ENCODE results near the gene TTYH1. TPM values are rescaled to one million over a fixed set of nuclear protein-coding genes. Genes with fewer than 3 reads are reported as not detected.
"Not testable (repeated sequence)": the region's sequence is repeated elsewhere in the genome, so short reads cannot be mapped to it uniquely, and the experiment has no call there.

The TTYH1 gene
- total RNA-seq, 4 donors from 2014 or later = 0.41 TPM; not detected in 3

DNA sequence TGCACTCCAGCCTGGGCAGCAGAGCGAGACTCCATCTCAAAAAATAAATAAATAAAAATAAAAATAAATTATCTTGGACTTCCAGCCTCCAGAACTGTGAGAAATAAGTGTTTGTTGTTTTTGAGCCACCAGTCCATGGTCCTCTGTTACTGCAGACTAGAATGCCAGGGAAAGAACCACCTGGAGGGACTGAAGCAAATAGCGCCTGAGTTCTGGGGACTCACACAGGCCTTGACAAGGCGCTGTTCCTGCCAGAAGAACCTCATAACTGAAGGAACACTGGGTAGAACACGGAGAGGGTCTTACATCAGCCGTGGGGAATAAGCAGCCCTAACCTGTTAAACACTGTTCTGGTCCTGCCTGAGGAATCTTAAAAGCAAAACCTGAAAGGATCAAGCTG lies 25.4 kb downstream of the TTYH1 start:
- no peaks in the 10 kb centered on the region for H3K9me3 ChIP-seq
- intact Hi-C loops (cut with DNase I; ENCODE audit: low total_unique reads) (no loop called here), in situ Hi-C loops (cut with MboI; ENCODE audit: low sequenced_read_pairs in 4 of 4) (no loop called here)
- no peak for DNase-seq
- no peaks in the 10 kb centered on the region for H3K27me3 ChIP-seq
- no peak overlapping the region for H3K4me3 ChIP-seq
- TF ChIP-seq, protein P1, sequence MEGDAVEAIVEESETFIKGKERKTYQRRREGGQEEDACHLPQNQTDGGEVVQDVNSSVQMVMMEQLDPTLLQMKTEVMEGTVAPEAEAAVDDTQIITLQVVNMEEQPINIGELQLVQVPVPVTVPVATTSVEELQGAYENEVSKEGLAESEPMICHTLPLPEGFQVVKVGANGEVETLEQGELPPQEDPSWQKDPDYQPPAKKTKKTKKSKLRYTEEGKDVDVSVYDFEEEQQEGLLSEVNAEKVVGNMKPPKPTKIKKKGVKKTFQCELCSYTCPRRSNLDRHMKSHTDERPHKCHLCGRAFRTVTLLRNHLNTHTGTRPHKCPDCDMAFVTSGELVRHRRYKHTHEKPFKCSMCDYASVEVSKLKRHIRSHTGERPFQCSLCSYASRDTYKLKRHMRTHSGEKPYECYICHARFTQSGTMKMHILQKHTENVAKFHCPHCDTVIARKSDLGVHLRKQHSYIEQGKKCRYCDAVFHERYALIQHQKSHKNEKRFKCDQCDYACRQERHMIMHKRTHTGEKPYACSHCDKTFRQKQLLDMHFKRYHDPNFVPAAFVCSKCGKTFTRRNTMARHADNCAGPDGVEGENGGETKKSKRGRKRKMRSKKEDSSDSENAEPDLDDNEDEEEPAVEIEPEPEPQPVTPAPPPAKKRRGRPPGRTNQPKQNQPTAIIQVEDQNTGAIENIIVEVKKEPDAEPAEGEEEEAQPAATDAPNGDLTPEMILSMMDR (IDR thresholded peaks at IDR 0.05 in 4 of 5, conservative IDR thresholded peaks at IDR 0.05 in 1 of 5) = no peak
- no peak for TF ChIP-seq POLR2A (IDR thresholded peaks at IDR 0.05)
- H3K4me1 ChIP-seq = peaks cover 8 to 13% of the 10 kb centered on the region in 2 donors
- no peak for ATAC-seq
- peaks cover 0 to 11% of the 10 kb centered on the region in 2 donors for H3K36me3 ChIP-seq
- H3K27ac ChIP-seq = no peak overlapping the region

DNA sequence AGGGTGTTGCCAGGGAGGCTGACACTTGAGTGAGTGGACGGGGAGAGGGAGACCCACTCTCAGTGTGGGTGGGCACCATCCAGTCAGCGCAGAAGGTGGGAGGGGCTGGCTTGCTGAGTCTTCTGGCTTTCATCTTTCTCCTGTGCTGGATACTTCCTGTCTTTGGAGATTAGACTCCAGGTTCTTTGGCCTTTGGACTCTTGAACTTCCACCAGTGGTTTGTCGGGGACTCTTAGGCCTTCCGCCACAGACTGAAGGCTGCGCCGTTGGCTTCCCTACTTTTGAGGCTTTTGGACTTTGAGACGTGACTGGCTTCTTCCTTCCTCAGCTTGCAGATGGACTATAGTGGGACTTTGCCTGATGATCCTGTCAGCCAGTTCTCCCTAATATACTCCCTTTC lies 29.5 kb downstream of the TTYH1 start:
- no peaks in the 10 kb centered on the region for H3K27me3 ChIP-seq
- H3K27ac ChIP-seq = no peak overlapping the region
- no peak overlapping the region for H3K4me3 ChIP-seq
- intact Hi-C loops (cut with DNase I; ENCODE audit: low total_unique reads) = no loop called here
- TF ChIP-seq, protein P1 (IDR thresholded peaks at IDR 0.05 in 4 of 5, conservative IDR thresholded peaks at IDR 0.05 in 1 of 5) = no peak
- no peak for TF ChIP-seq POLR2A (IDR thresholded peaks at IDR 0.05)
- DNase-seq (no peak), ATAC-seq (no peak)
- H3K4me1 ChIP-seq = peaks cover 3 to 13% of the 10 kb centered on the region in 2 donors
- peaks cover 0 to 12% of the 10 kb centered on the region in 2 donors for H3K36me3 ChIP-seq
- in situ Hi-C loops (cut with MboI; ENCODE audit: low sequenced_read_pairs in 4 of 4) = no loop called here
- no peaks in the 10 kb centered on the region for H3K9me3 ChIP-seq

DNA sequence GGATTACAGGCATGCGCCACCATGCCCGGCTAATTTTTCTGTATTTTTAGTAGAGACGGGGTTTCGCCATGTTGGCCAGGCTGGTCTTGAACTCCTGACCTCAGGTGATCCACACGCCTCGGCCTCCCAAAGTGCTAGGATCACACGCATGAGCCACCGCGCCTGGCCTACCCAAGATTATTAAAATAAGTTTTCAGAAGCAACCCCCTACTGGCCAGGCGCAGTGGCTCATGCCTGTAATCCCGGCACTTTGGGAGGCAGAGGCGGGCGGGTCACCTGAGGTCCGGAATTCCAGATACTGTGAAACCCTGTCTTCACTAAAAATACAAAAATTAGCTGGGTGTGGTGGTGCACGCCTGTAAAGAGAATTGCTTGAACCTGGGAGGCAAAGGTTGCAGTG lies 31.1 kb downstream of the TTYH1 start:
- in situ Hi-C loops (cut with MboI; ENCODE audit: low sequenced_read_pairs in 4 of 4); intact Hi-C loops (cut with DNase I; ENCODE audit: low total_unique reads); H3K9me3 ChIP-seq; DNase-seq; H3K4me3 ChIP-seq; H3K27me3 ChIP-seq; H3K27ac ChIP-seq; ATAC-seq: not testable (repeated sequence)
- peaks cover 0 to 18% of the 10 kb centered on the region in 2 donors for H3K36me3 ChIP-seq
- peaks cover 19 to 26% of the 10 kb centered on the region in 2 donors for H3K4me1 ChIP-seq

DNA sequence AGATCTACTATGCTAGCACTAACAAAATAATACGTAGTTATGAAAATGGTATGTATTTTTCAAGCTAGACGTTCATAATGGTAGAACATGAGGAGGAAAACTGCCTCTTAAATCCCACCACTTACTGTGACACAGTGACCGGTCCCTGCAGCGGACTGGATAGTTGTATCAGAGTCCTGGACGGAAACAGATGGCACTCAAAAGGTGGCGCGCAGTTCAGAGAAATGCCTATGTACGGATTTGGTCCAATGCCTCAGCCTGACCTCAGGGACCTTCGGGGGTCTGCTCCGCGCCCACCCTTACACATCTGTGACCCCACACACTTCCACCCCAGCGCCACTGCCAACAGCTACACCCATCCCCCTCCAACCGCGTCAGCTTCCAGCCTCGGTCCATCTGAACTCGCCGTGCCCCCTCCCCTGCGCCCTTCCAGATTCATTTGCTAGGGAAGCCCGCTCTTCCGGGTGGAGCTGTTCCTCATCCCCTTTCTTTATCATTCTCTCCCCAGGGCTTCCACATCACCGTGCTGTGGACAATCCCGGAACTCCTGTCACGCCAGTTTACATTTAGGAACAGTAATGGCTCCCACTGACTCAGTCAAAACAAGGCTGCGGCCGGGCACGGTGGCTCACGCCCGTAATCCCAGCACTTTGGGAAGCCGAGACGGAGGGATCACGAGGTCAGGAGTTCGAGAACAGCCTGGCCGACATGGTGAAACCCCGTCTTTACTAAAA lies 32.9 kb downstream of the TTYH1 start:
- in situ Hi-C loops (cut with MboI; ENCODE audit: low sequenced_read_pairs in 4 of 4) = no loop called here
- DNase-seq (peak; percentile 36 to 51), ATAC-seq (peak; percentile 37 to 55)
- intact Hi-C loops (cut with DNase I; ENCODE audit: low total_unique reads) = no loop called here
- Histone ChIP-seq H3K4me3 (peak overlapping the region; percentile 87 to 95 (median 90)), H3K36me3 (peaks cover 0 to 37% of the 10 kb centered on the region in 2 donors), H3K27ac (peak overlapping the region; percentile 92 to 98 (median 93)), H3K27me3 (no peaks in the 10 kb centered on the region), H3K4me1 (peaks cover 22 to 31% of the 10 kb centered on the region in 2 donors), H3K9me3 (no peaks in the 10 kb centered on the region)
- TF ChIP-seq, protein P1 (IDR thresholded peaks at IDR 0.05 in 4 of 5, conservative IDR thresholded peaks at IDR 0.05 in 1 of 5) = no peak
- TF ChIP-seq POLR2A (IDR thresholded peaks at IDR 0.05) = no peak

DNA sequence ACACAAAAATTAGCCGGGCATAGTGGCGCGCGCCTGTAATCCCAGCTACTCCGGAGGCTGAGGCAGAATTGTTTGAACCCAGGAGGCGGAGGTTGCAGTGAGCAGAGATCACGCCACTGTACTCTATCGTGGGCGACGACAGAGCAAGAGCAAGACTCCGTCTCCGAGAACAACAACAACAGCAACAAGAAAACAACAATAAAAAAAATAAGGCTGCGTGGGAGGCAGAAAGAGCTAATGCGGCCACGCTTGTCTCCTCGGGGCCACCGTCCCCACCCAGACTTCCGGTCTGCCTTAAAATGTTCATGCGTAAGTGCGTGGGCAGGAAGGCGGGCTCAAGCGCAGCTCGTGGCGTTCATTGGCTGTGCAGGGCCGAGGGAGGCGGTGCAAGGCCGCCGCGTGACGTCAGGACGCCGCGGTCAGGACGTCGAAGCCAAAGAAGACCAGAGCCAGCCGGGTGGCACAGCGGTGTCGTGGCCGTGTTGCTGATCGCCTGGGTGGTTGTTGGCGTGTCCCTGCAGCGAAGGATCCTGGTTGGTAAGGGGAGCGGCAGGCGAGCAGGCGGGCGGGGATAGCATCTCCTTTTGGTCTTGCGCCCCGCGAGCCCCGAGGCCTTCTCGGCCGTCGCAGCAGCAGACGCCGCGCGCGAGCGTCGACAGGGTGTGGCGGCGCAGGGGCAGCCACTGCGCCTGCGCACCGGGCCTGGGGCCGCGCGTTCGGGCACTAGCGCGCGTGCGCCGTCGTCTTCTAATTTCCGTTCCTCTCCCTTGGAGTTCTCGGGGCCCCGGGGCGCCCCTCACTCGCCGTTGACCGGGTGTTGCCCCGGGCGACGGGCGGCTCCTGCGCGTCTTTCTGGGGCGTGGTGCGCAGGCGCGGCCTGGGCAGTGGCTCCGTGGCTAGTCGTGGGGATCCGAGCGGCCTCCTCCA lies 33.8 kb downstream of the TTYH1 start, which contains the start of gene LENG8:
Gene LENG8, plus strand, starts transcription at position 426 of the 927 bp plus-strand sequence. CDS start 2,146 bp downstream, outside the sequence.
- H3K4me1 ChIP-seq = peaks cover 22 to 31% of the 10 kb centered on the region in 2 donors
- in situ Hi-C loops (cut with MboI; ENCODE audit: low sequenced_read_pairs in 4 of 4) (no loop called here), intact Hi-C loops (cut with DNase I; ENCODE audit: low total_unique reads) (loop anchor here (1.0 kb wide), 4 partner anchors 14 to 890 kb away; partner anchors contain the start of genes KMT5C and LENG9)
- TF ChIP-seq, protein P1 (IDR thresholded peaks at IDR 0.05 in 4 of 5, conservative IDR thresholded peaks at IDR 0.05 in 1 of 5) = no peak
- peak; percentile 89 to 95 for TF ChIP-seq POLR2A (IDR thresholded peaks at IDR 0.05)
- no peaks in the 10 kb centered on the region for H3K27me3 ChIP-seq
- peak within 1 kb of the TSS; percentile 87 to 95 (median 90) for H3K4me3 ChIP-seq
- ATAC-seq (peak; percentile 95 to 96), DNase-seq (peak; percentile 97 to 98)
- H3K9me3 ChIP-seq = no peaks in the 10 kb centered on the region
- peak within 1 kb of the TSS; percentile 92 to 98 (median 93) for H3K27ac ChIP-seq
- peaks cover 0 to 45% of the 10 kb centered on the region in 2 donors for H3K36me3 ChIP-seq
